Inferior parietal cortex (tissue), 1 donor: ENCODE data around the gene NDP.

Experiments
- DNase-seq: peaks from one replicate; pipeline ENCODE4 v3.0.0-alpha.2; 2016; ENCODE audit errors: extremely low spot score

Gene NDP

DNA sequence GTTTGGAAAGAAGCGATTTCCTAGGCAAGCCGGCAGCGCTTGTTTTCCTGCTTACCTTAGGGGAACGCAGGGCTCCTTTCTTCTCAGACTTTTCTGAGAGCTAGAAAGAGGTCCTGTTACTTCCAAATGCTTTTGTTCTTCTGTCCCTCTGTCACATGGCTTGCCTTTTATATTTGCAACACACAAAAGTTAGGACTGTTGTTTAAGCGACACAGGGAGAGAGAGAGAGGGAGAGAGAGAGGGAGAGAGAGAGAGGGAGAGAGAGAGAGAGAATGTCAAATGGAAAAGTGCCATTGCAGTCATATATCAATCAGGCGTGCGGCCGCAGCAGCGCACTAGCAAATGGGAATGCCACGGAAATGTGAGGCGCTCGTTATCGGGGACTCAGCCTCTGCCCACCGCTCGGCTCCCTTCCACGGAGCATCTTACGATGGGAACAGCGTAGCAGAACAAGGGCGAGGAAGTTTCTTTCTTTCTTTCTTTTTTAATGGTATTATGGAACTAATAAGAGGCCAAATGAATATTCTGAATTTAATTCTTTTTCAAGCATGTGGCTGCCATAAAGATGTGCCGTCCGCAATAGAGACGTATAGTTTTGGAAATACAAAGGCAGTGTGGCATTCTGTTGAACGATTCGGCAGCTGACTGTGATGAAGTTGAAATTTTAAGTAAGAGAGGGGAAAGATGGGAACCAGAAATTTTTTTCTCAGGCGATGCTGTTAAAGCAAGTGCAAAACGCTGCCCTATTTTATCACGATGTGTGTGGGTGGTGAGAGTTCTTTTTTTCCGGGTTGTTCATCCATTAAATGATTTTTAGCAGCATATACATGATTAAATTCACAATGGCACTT, at the start of gene NDP:
Gene NDP (minus strand): TSS at position 142 of the 851 bp plus-strand sequence. CDS start 14,745 bp downstream, outside the sequence.
- peak; percentile 45 for DNase-seq

DNA sequence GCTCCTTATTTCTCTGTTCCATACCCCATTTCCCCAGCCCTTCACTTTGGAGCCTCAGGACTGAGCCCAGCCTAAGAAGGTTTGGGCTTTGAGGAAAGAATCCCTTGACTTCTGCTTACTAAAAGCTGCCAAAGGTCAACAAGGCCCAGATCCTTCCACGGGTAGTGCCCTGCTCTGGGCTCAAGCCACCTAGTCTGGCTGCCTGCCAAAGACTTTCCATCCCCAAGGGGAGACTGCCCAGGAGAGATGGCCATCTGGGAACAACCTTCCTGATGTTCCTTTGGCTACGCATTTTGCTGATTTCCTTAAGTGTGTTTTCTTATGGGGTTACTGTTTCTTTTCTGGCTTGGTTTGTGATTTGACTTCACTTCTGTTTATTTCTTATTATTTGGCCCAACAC, 49.8 kb upstream of the NDP start:
- DNase-seq: no peak

DNA sequence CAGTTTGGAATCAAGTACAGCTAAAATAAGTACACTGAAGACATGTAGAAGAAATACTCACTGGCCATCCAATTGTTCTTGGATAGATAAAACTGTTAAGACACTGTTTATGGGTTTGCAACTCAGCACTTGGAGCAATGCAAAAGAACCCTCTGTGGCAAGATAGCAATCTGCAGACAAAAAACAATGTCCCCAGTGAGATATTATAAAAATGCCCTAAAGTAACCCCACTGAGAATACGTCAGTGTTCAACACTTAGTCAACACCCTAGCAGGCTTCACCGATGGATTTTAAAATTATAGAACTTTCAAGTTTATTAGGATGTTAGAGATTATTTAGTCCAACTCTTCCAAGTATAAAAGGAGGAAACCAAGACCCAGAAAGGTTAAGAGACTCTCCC, 47.5 kb upstream of the NDP start:
- no peak for DNase-seq

GRCh38 chrX:44019911-44020310, 46.7 kb upstream of the NDP start:
- no peak for DNase-seq

GRCh38 chrX:44017676-44018075, 44.5 kb upstream of the NDP start:
- no peak for DNase-seq

- no peak for DNase-seq
Measured at GRCh38 chrX:44016906-44017305, 43.7 kb upstream of the NDP start.

GRCh38 chrX:44012484-44013096, 39.4 kb upstream of the NDP start:
- DNase-seq: no peak

GRCh38 chrX:44011506-44011905, 38.3 kb upstream of the NDP start:
- DNase-seq: no peak

DNA sequence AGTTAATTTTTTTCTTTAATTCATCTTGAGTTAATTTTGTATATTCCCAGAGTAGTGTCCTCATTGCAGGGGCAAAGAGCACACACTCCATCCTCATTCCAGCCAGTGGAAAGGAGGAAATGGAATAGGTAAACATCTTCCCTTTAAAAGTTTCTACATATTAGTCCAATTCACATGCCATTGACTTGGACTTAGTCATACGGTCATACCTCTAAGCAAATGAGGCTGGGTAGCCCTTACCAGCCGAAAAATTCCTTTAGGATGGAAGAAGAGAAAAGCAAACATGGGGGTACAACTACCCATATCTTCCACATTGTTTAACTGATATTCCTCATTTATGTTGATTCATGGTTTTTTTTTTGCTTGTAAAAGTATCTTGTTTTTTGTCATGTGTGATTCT, 37.4 kb upstream of the NDP start:
- no peak for DNase-seq

GRCh38 chrX:44006081-44006480, 32.9 kb upstream of the NDP start:
- no peak for DNase-seq

GRCh38 chrX:44003975-44004374, 30.8 kb upstream of the NDP start:
- DNase-seq: no peak

DNA sequence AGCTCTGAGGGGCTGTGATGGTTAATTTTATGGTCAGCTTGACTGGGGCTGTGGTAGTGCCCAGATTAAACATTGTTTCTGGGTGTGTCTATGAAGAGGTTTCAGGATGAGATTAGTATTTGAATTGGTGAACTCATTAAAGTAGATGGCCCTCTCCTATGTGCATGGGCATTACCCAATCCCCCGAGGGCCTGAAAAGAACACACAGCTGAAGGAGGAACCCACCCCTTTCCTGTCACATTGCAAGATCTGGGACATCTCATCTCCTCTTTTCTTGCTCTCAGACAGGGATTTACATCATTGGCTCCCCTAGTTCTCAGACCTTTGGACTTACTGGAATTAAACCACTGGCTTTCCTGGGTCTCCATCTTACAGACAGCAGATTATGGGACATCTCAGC, 29.4 kb upstream of the NDP start:
- DNase-seq: no peak

- no peak for DNase-seq
Measured at GRCh38 chrX:43998374-43998773, 25.2 kb upstream of the NDP start.

GRCh38 chrX:43996491-43996890, 23.3 kb upstream of the NDP start:
- DNase-seq: no peak

- DNase-seq: no peak
Measured at GRCh38 chrX:43986083-43986482, 12.9 kb upstream of the NDP start.

DNA sequence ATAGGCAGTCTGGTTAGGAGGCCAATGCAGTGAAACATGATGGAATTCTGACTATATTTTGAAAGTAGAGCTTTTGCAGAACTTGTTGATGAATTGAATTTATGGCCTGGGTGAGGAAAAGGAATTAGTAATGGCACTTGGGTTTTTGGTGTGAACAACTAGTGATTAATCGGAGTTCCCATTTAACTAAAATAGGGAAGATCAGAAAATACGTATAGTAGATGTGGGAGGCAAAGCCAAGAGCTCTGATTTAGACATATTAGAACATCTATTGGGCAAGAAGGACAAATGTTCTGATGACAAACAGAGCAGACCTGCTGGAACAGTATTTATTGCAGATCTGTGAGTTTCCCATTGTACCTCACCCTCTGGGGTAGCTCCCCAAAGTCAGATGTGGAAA, 12.3 kb upstream of the NDP start:
- DNase-seq: no peak

- DNase-seq: no peak
Measured at GRCh38 chrX:43978226-43978625, 5.0 kb upstream of the NDP start.

- DNase-seq: no peak
Measured at GRCh38 chrX:43976205-43976604, 3.0 kb upstream of the NDP start.

GRCh38 chrX:43975796-43976195, 2.6 kb upstream of the NDP start:
- DNase-seq: no peak

DNA sequence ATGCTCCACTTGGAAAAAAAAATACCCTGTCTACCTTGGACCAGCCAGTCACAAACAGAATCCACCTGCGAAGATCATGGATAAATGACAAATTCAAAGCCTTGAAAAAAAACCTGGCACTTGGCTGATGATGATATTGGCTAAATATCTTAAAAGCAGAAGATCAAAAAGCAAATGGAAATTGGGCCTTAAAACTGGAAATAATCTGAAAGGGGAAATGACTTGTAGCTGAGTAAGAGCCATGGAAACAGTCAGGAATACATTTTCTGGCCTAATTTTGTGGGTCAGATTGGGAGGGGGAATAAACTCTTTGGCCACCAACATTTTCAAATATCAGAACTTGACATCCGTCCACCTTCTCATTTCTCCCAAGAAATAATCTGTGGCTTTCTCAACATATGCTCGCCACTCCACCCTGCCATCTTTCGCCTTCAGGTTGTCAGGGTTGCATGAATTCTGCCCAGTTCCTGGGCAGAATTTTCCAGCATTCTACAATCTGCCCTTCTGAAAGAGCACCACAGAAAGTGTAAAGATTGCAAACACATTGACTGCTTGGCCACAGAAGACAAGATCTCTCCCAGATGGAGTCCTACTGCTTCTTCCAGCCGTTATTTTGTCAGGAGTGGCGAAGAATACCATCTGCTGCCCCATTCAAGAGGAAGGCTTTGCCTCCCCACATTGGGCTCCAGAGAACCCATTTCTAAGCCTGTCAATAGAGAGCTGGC, 1.7 kb upstream of the NDP start:
- DNase-seq: no peak

DNA sequence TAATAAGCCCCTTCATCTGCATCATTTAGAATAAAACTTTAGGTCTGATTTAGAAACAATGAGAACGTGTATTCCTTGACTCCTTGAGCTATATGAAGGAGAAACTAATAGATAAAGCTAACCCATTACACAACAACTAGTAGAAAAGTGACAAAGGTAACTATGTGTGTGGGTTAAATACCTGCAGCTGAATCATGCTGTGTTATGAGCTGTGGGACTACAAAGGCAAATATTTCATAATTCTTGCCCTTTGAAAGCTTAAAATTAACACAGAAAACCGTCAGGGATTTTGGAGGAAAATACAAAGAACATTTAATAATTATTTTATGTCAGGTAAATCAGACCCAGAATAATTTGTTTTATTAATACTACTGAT, 898 bp upstream of the NDP start:
- no peak for DNase-seq
